Measurements from ENCODE around the gene RAD51D.
A peak's percentile ranks its signal among the peaks of the same experiment; 100 is the strongest.
"Not testable (repeated sequence)": the region's sequence is repeated elsewhere in the genome, so short reads cannot be mapped to it uniquely, and the experiment has no call there.

Gene RAD51D

GRCh38 chr17:35090707-35091106 is 29.0 kb downstream of the RAD51D start:
- DNase-seq (ENCODE audit: low read depth in 2 of 2, low spot score in 1 of 2): not testable (repeated sequence)

GRCh38 chr17:35089586-35090296 is 29.9 kb downstream of the RAD51D start:
- DNase-seq (ENCODE audit: low read depth in 2 of 2, low spot score in 1 of 2): no peak

GRCh38 chr17:35088881-35089585 is 30.6 kb downstream of the RAD51D start:
- DNase-seq (ENCODE audit: low read depth in 2 of 2, low spot score in 1 of 2): peak; percentile 78 to 84

- DNase-seq (ENCODE audit: low read depth in 2 of 2, low spot score in 1 of 2): no peak
Measured at GRCh38 chr17:35088356-35088880, 31.2 kb downstream of the RAD51D start.

- no peak for DNase-seq (ENCODE audit: low read depth in 2 of 2, low spot score in 1 of 2)
Measured at GRCh38 chr17:35087731-35088355, 31.8 kb downstream of the RAD51D start.

- no peak for DNase-seq (ENCODE audit: low read depth in 2 of 2, low spot score in 1 of 2)
Measured at GRCh38 chr17:35086931-35087573, 32.6 kb downstream of the RAD51D start.

- no peak for DNase-seq (ENCODE audit: low read depth in 2 of 2, low spot score in 1 of 2)
Measured at GRCh38 chr17:35086164-35086563, 33.5 kb downstream of the RAD51D start.

DNA sequence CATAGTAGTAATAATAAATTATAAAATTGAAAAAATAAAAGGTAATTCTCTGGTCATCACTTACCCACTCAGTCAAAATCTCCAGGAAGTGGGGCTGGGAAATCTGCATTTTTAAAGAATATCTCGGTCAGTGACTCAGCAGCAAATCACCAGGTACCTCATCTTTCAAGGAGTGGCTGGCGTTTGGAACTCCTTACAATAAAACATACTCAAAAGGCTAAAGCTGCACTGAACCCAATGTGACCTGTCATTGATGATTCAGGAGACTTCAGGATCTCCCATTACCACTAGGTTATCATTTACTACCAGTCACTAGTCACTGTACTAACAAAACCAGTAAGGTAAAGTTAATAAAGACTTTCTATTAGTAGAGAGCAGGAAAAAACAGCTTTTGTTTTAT is 34.7 kb downstream of the RAD51D start:
- DNase-seq (ENCODE audit: low read depth in 2 of 2, low spot score in 1 of 2): no peak

DNA sequence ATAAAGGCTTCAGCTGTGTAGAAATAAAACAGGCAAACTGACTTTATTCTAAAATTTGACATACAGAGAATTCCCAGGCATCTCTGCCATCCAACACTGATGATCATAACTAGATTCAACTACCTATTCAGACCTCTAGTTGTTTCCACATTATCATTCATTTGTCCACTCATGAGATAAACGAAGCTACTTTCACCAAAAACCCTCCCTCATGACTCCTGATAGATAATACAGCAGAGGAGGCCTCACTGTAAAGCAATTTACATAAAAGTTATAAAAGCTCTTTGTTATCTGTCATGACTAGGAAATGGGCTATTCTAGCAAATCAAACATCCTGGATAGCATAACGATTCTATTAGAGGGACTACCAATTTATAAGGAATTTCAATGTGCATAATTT is 36.6 kb downstream of the RAD51D start:
- DNase-seq (ENCODE audit: low read depth in 2 of 2, low spot score in 1 of 2): no peak

GRCh38 chr17:35082073-35082657 is 37.5 kb downstream of the RAD51D start:
- no peak for DNase-seq (ENCODE audit: low read depth in 2 of 2, low spot score in 1 of 2)

DNA sequence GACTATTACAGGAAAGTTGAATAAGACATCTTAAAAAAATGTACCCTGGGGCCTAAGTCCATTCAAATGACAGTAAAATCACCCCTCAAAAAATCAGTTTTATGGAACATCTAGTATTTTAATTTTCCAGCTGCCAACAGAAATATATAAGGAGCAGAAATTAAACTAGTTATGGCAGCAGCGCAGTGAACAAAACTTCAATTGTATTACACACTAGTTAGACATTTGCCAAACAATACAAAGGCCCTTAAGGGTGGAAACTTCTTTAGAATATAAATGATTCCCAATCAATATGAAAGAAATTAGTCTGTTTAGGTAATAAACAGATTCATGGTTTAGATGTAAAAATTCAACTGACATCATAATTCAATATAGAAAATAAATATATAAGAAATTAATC is 38.0 kb downstream of the RAD51D start:
- DNase-seq (ENCODE audit: low read depth in 2 of 2, low spot score in 1 of 2): no peak

DNA sequence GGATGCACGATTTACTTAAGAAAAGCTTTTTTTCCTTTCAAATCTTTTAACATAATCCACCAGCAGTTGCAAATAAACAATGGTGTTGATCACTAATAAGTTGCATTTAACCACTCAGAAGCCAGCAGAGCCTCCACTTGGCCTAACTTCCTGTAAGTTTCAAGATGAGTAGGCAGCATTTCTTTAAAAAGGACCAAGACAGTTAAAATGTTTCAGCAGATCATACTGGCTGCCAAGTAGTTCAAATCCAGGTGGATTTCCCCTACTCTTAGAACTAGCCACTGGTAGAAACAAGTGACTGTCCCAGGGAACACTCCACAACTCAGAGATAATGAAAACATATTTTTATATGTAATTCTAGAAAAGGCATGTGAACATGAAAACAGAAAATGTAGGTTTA is 39.1 kb downstream of the RAD51D start:
- DNase-seq (ENCODE audit: low read depth in 2 of 2, low spot score in 1 of 2): no peak

GRCh38 chr17:35079547-35080423 is 39.9 kb downstream of the RAD51D start:
- DNase-seq (ENCODE audit: low read depth in 2 of 2, low spot score in 1 of 2): no peak

DNA sequence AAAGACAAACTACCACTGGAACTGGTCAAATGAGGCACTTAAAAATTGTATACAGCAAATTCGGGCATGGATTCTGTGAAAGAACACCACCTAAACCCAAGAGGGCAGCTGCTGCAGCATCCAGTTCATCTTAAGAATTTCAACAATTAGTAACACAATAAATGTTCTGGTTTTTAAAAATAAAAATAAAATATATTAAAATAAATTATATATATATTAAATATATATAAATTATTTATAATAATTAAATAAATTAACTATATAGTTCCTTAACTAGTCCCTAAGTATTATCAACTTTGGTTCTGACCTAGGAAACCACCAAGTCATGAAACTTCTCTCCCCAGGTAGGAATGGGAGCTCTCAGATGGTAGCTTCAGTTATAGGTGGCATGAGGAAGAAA is 42.8 kb downstream of the RAD51D start:
- DNase-seq (ENCODE audit: low read depth in 2 of 2, low spot score in 1 of 2): no peak

- no peak for DNase-seq (ENCODE audit: low read depth in 2 of 2, low spot score in 1 of 2)
Measured at GRCh38 chr17:35074711-35075707, 44.7 kb downstream of the RAD51D start.

GRCh38 chr17:35073991-35074627 is 45.6 kb downstream of the RAD51D start:
- no peak for DNase-seq (ENCODE audit: low read depth in 2 of 2, low spot score in 1 of 2)

GRCh38 chr17:35073183-35073790 is 46.4 kb downstream of the RAD51D start:
- no peak for DNase-seq (ENCODE audit: low read depth in 2 of 2, low spot score in 1 of 2)

GRCh38 chr17:35069311-35069710 is 50.3 kb downstream of the RAD51D start:
- no peak for DNase-seq (ENCODE audit: low read depth in 2 of 2, low spot score in 1 of 2)

Measured in stimulated activated CD8-positive, alpha-beta memory T cell treated with anti-CD3 and anti-CD28 coated beads, Interleukin-4, amount 100 ng/mL, for 1 hour (primary cell).